ENCODE measurements around the gene BRWD1. TPM values are rescaled to one million over a fixed set of nuclear protein-coding genes. Genes with fewer than 3 reads are reported as not detected.

Gene BRWD1
- total RNA-seq, 1 experiment from 2014 or later = 37.1 TPM

GRCh38 chr21:39330001-39330400, 16.6 kb upstream of the BRWD1 start:
- peaks cover 7% of the 10 kb centered on the region for H3K4me1 Mint-ChIP-seq (ENCODE audit: low read depth, unreplicated experiment)
- H3K36me3 Mint-ChIP-seq (ENCODE audit: insufficient read depth, unreplicated experiment) = peaks cover 8% of the 10 kb centered on the region
- DNase-seq = no peak
- BruUV-seq (replicated peaks) = no TSS peak
- POLR2A ChIA-PET = no interaction called here
- H3K27me3 Mint-ChIP-seq (ENCODE audit: insufficient read depth, unreplicated experiment) = no peaks in the 10 kb centered on the region
- peaks cover 13% of the 10 kb centered on the region for H3K4me1 ChIP-seq
- H3K27me3 ChIP-seq (replicated peaks; ENCODE audit: control insufficient read depth, insufficient read depth, low read length) = no peaks in the 10 kb centered on the region
- CTCF ChIA-PET = no interaction called here
- H3K9me3 Mint-ChIP-seq (ENCODE audit: unreplicated experiment) = no peaks in the 10 kb centered on the region
- no peaks in the 10 kb centered on the region for H3K9me3 ChIP-seq
- no peak overlapping the region for H3K27ac Mint-ChIP-seq (ENCODE audit: unreplicated experiment)
- no peaks in the 10 kb centered on the region for H3K36me3 ChIP-seq (ENCODE audit: control insufficient read depth, insufficient read depth, low read length)
- H3K4me3 ChIP-seq (ENCODE audit: low read depth, low read length) = no peak overlapping the region
- intact Hi-C loops (cut with micrococcal nuclease; ENCODE audit: unreplicated experiment) = loop anchor here (2.0 kb wide), 1 partner anchor 13 kb away; no protein-coding TSS in a partner anchor
- H3K4me3 Mint-ChIP-seq (ENCODE audit: unreplicated experiment) = no peak overlapping the region
- TF ChIP-seq CTCF (IDR thresholded peaks at IDR 0.05; ENCODE audit: insufficient read depth in 1 of 2, low read depth in 1 of 2, low read length in 1 of 2, severe bottlenecking in 1 of 2, unreplicated experiment in 1 of 2) = no peak

- H3K9me3 ChIP-seq = no peaks in the 10 kb centered on the region
- no peak overlapping the region for H3K4me3 Mint-ChIP-seq (ENCODE audit: unreplicated experiment)
- H3K36me3 ChIP-seq (ENCODE audit: control insufficient read depth, insufficient read depth, low read length) = no peaks in the 10 kb centered on the region
- no peak overlapping the region for H3K27ac Mint-ChIP-seq (ENCODE audit: unreplicated experiment)
- CTCF ChIA-PET = no interaction called here
- no peak overlapping the region for H3K4me3 ChIP-seq (ENCODE audit: low read depth, low read length)
- POLR2A ChIA-PET = no interaction called here
- BruUV-seq (replicated peaks) = no TSS peak
- peaks cover 8% of the 10 kb centered on the region for H3K4me1 ChIP-seq
- peaks cover 10% of the 10 kb centered on the region for H3K4me1 Mint-ChIP-seq (ENCODE audit: low read depth, unreplicated experiment)
- H3K27me3 Mint-ChIP-seq (ENCODE audit: insufficient read depth, unreplicated experiment) = no peaks in the 10 kb centered on the region
- intact Hi-C loops (cut with micrococcal nuclease; ENCODE audit: unreplicated experiment) = no loop called here
- TF ChIP-seq CTCF (IDR thresholded peaks at IDR 0.05; ENCODE audit: insufficient read depth in 1 of 2, low read depth in 1 of 2, low read length in 1 of 2, severe bottlenecking in 1 of 2, unreplicated experiment in 1 of 2) = no peak
- no peaks in the 10 kb centered on the region for H3K9me3 Mint-ChIP-seq (ENCODE audit: unreplicated experiment)
- H3K36me3 Mint-ChIP-seq (ENCODE audit: insufficient read depth, unreplicated experiment) = peaks cover 8% of the 10 kb centered on the region
- DNase-seq = no peak
- H3K27me3 ChIP-seq (replicated peaks; ENCODE audit: control insufficient read depth, insufficient read depth, low read length) = no peaks in the 10 kb centered on the region
These were observed 14.3 kb upstream of the BRWD1 start for GRCh38 chr21:39327727-39328126.

- CTCF ChIA-PET = interaction anchor here (0.5 kb wide), 1 partner anchor 61 kb away, joined by 3 read pairs; no protein-coding TSS in a partner anchor
- intact Hi-C loops (cut with micrococcal nuclease; ENCODE audit: unreplicated experiment) = no loop called here
These were observed 13.3 kb upstream of the BRWD1 start for GRCh38 chr21:39326607-39327307.

More at GRCh38 chr21:39326607-39327307, 13.3 kb upstream of the BRWD1 start:
- H3K4me3 Mint-ChIP-seq (ENCODE audit: unreplicated experiment) = no peak overlapping the region
- no peaks in the 10 kb centered on the region for H3K9me3 ChIP-seq
- H3K27me3 Mint-ChIP-seq (ENCODE audit: insufficient read depth, unreplicated experiment) = no peaks in the 10 kb centered on the region
- H3K4me1 ChIP-seq = peaks cover 10% of the 10 kb centered on the region
- TF ChIP-seq CTCF (IDR thresholded peaks at IDR 0.05; ENCODE audit: insufficient read depth in 1 of 2, low read depth in 1 of 2, low read length in 1 of 2, severe bottlenecking in 1 of 2, unreplicated experiment in 1 of 2) = no peak
- no peaks in the 10 kb centered on the region for H3K9me3 Mint-ChIP-seq (ENCODE audit: unreplicated experiment)
- POLR2A ChIA-PET = no interaction called here
- no peak for DNase-seq
- peaks cover 10% of the 10 kb centered on the region for H3K4me1 Mint-ChIP-seq (ENCODE audit: low read depth, unreplicated experiment)
- H3K36me3 Mint-ChIP-seq (ENCODE audit: insufficient read depth, unreplicated experiment) = peaks cover under 1% of the 10 kb centered on the region
- H3K4me3 ChIP-seq (ENCODE audit: low read depth, low read length) = no peak overlapping the region
- no peaks in the 10 kb centered on the region for H3K27me3 ChIP-seq (replicated peaks; ENCODE audit: control insufficient read depth, insufficient read depth, low read length)
- H3K27ac Mint-ChIP-seq (ENCODE audit: unreplicated experiment) = no peak overlapping the region
- H3K36me3 ChIP-seq (ENCODE audit: control insufficient read depth, insufficient read depth, low read length) = no peaks in the 10 kb centered on the region
- no TSS peak for BruUV-seq (replicated peaks)

Data from Caco-2 (cell line).